Gastroesophageal sphincter (tissue), 3 donors: ENCODE data around the gene LGI2.

Source experiments
- CTCF ChIP-seq, 4 experiments: fragments of 200-600 bp in 2 of 4; fragments of 450-650 bp in 2 of 4; sonication (generic) in 1 of 4; IDR thresholded peaks; one replicate each; pipeline ENCODE4 v1.5.1; 2017 to 2019; ENCODE audit warnings: antibody characterized with exemption in 4 of 4, mild to moderate bottlenecking in 2 of 4, moderate library complexity in 2 of 4
- POLR2AphosphoS5 ChIP-seq: sonication (generic); formaldehyde crosslinking; IDR thresholded peaks from one replicate; pipeline ENCODE4 v1.6.1; 2017; ENCODE audit warnings: antibody characterized with exemption

- no peak for TF ChIP-seq CTCF (IDR thresholded peaks at IDR 0.05)
- no peak for TF ChIP-seq POLR2AphosphoS5
Measured at GRCh38 chr4:25022766-25023165, 8.0 kb downstream of the LGI2 start.
